GM23248 (cell line): Measurements from ENCODE around the gene SCMH1. TPM values are rescaled to one million over a fixed set of nuclear protein-coding genes. Genes with fewer than 3 reads are reported as not detected.

Experiments
- DNase-seq: peaks from one replicate; pipeline ENCODE4 v3.0.0-alpha.2; 2015
- H2AFZ ChIP-seq: fragments of 200-600 bp; sonication (generic); 2 replicates; pipeline ENCODE4 v1.6.1; 2016; ENCODE audit warnings: antibody characterized with exemption
- H3F3A ChIP-seq: fragments of 200-600 bp; sonication (generic); 2 replicates; pipeline ENCODE4 v1.6.1; 2016; ENCODE audit warnings: mild to moderate bottlenecking, antibody characterized with exemption, mixed run types; ENCODE audit not compliant: insufficient read depth
- H3K27ac ChIP-seq: fragments of 200-600 bp; sonication (generic); 2 replicates; pipeline ENCODE4 v1.5.1; 2016; ENCODE audit warnings: mild to moderate bottlenecking
- H3K27me3 ChIP-seq: fragments of 200-600 bp; sonication (generic); replicated peaks from 2 replicates; pipeline ENCODE4 v1.6.1; 2016; ENCODE audit warnings: mild to moderate bottlenecking; ENCODE audit not compliant: insufficient read depth
- H3K36me3 ChIP-seq: fragments of 200-600 bp; sonication (generic); 2 replicates; pipeline ENCODE4 v1.6.1; 2016; ENCODE audit warnings: low read depth, mild to moderate bottlenecking
- H3K4me1 ChIP-seq: fragments of 200-600 bp; sonication (generic); 2 replicates; pipeline ENCODE4 v1.6.1; 2016; ENCODE audit warnings: mild to moderate bottlenecking; ENCODE audit not compliant: insufficient read depth
- H3K4me2 ChIP-seq: fragments of 200-600 bp; sonication (generic); one replicate; pipeline ENCODE4 v1.6.1; 2016; ENCODE audit warnings: mild to moderate bottlenecking; ENCODE audit not compliant: unreplicated experiment
- H3K4me3 ChIP-seq: fragments of 200-600 bp; sonication (generic); 2 replicates; pipeline ENCODE4 v1.5.1; 2016; ENCODE audit warnings: mild to moderate bottlenecking
- H3K79me2 ChIP-seq: fragments of 200-600 bp; sonication (generic); 2 replicates; pipeline ENCODE4 v1.6.1; 2016; ENCODE audit warnings: mild to moderate bottlenecking; ENCODE audit not compliant: insufficient read depth
- H3K9ac ChIP-seq: fragments of 200-600 bp; sonication (generic); 2 replicates; pipeline ENCODE4 v1.6.1; 2016; ENCODE audit warnings: mild to moderate bottlenecking
- H3K9me2 ChIP-seq: fragments of 200-600 bp; sonication (generic); 2 replicates; pipeline ENCODE4 v1.6.1; 2016; ENCODE audit warnings: mixed run types, mild to moderate bottlenecking, moderate library complexity; ENCODE audit not compliant: insufficient read depth
- H3K9me3 ChIP-seq: fragments of 200-600 bp; sonication (generic); one replicate; pipeline ENCODE4 v1.6.1; 2017; ENCODE audit warnings: low read depth
- H4K20me1 ChIP-seq: fragments of 200-600 bp; sonication (generic); 2 replicates; pipeline ENCODE4 v1.6.0; 2016; ENCODE audit not compliant: insufficient read depth
- EZH2 ChIP-seq: fragments of 200-600 bp; sonication (generic); IDR thresholded peaks from 2 replicates; pipeline ENCODE4 v1.6.1; 2018; ENCODE audit warnings: antibody characterized with exemption, mild to moderate bottlenecking; ENCODE audit not compliant: insufficient read depth, poor library complexity, severe bottlenecking
- EZH2phosphoT487 ChIP-seq: fragments of 200-600 bp; sonication (generic); IDR thresholded peaks from 2 replicates; pipeline ENCODE4 v1.6.1; 2018; ENCODE audit warnings: antibody characterized with exemption, moderate library complexity, mild to moderate bottlenecking, low read depth; ENCODE audit not compliant: insufficient read depth
- WGBS, 2 experiments: methylation state at CpG; one replicate each; pipeline ENCODE4 v1.1.6; 2015 to 2017; ENCODE audit warnings: low lambda C conversion rate in 2 of 2, low coverage in 1 of 2; ENCODE audit errors: missing lambda C conversion rate in 2 of 2; 5-methylcytosine and 5-hydroxymethylcytosine counted together
- in situ Hi-C: fragments of 300-500 bp; cut with MboI; formaldehyde crosslinking; loops from 2 replicates; pipeline ENCODE4 v1.15.0; 2020
- polyA plus RNA-seq: library from polyadenylated mRNA; unstranded; fragments of >200 nt; fragmentation: Nextera tagmentation; extraction: Ambion mirVana; gene quantifications from 2 replicates; pipeline ENCODE4 v1.2.1, GENCODE V29; 2016
- total RNA-seq: library from RNA; depleted of rRNA; stranded (reverse); fragments of >200 nt; shearing (Covaris generic); gene quantifications from 2 replicates; pipeline ENCODE4 v1.2.3, GENCODE V29; 2014

SCMH1 gene
- total and polyA plus RNA-seq, 2 experiments from 2014 or later: 10.8 to 16.6 TPM

- Histone ChIP-seq H3F3A (peaks cover 21% of the 10 kb centered on the region), H3K9ac (0 out of 2 replicates have a peak overlapping the region, but pooled peaks have one; percentile 25), H4K20me1 (no peaks in the 10 kb centered on the region), H3K4me1 (peaks cover 10% of the 10 kb centered on the region), H3K9me2 (no peaks in the 10 kb centered on the region), H3K9me3 (no peaks in the 10 kb centered on the region), H3K4me2 (no peak overlapping the region), H3K36me3 (peaks cover 46% of the 10 kb centered on the region), H2AFZ (no peak overlapping the region), H3K27me3 (no peaks in the 10 kb centered on the region), H3K27ac (peak overlapping the region; percentile 70), H3K4me3 (no peak overlapping the region), H3K79me2 (no peaks in the 10 kb centered on the region)
- in situ Hi-C loops: no loop called here
- TF ChIP-seq EZH2phosphoT487: no peak
- TF ChIP-seq EZH2: no peak
- 76 to 77% methylated on average over 19 of the region's 19 CpGs for WGBS, 2 experiments
- DNase-seq: peak; percentile 66
Measured at GRCh38 chr1:41006942-41007865, 234.9 kb downstream of the SCMH1 start.

- TF ChIP-seq EZH2 (no peak), EZH2phosphoT487 (no peak)
- Histone ChIP-seq H3K36me3 (peaks cover 44% of the 10 kb centered on the region), H3K27me3 (no peaks in the 10 kb centered on the region), H2AFZ (no peak overlapping the region), H3K4me3 (no peak overlapping the region), H3K4me2 (no peak overlapping the region), H4K20me1 (no peaks in the 10 kb centered on the region), H3F3A (peaks cover 32% of the 10 kb centered on the region), H3K79me2 (no peaks in the 10 kb centered on the region), H3K4me1 (peaks cover 10% of the 10 kb centered on the region), H3K9me2 (no peaks in the 10 kb centered on the region), H3K9me3 (no peaks in the 10 kb centered on the region), H3K27ac (no peak overlapping the region), H3K9ac (no peak overlapping the region)
- DNase-seq: no peak
- in situ Hi-C loops: no loop called here
- WGBS, 2 experiments: 80% methylated on average over 5 of the region's 5 CpGs
Measured at GRCh38 chr1:41005876-41006275, 236.2 kb downstream of the SCMH1 start.

GRCh38 chr1:41003640-41004220 lies 238.4 kb downstream of the SCMH1 start:
- Histone ChIP-seq H2AFZ (no peak overlapping the region), H3K9me3 (no peaks in the 10 kb centered on the region), H3K9me2 (no peaks in the 10 kb centered on the region), H3K4me1 (peaks cover 10% of the 10 kb centered on the region), H3K27me3 (no peaks in the 10 kb centered on the region), H3K36me3 (peaks cover 38% of the 10 kb centered on the region), H3K79me2 (0 out of 2 replicates have a peak, but pooled peaks cover 3% of the 10 kb centered on the region), H3K27ac (peak overlapping the region; percentile 80), H3K9ac (peak overlapping the region; percentile 41), H3K4me3 (no peak overlapping the region), H3F3A (peaks cover 32% of the 10 kb centered on the region), H4K20me1 (no peaks in the 10 kb centered on the region), H3K4me2 (peak overlapping the region; percentile 40)
- in situ Hi-C loops: no loop called here
- whole genome bisulfite sequencing, 2 experiments: 10 to 11% methylated on average over 11 of the region's 11 CpGs
- DNase-seq: peak; percentile 99
- TF ChIP-seq EZH2phosphoT487 (no peak), EZH2 (no peak)

GRCh38 chr1:41003127-41003639 lies 238.9 kb downstream of the SCMH1 start:
- no peak for DNase-seq
- H4K20me1 ChIP-seq: no peaks in the 10 kb centered on the region
- WGBS, 2 experiments: 72 to 75% methylated on average over 9 of the region's 9 CpGs
- no peaks in the 10 kb centered on the region for H3K9me3 ChIP-seq
- H3K27ac ChIP-seq: peak overlapping the region; percentile 80
- H3K27me3 ChIP-seq: no peaks in the 10 kb centered on the region
- in situ Hi-C loops: no loop called here
- peaks cover 32% of the 10 kb centered on the region for H3F3A ChIP-seq
- no peak overlapping the region for H3K4me3 ChIP-seq
- H3K4me2 ChIP-seq: peak overlapping the region; percentile 40
- H3K4me1 ChIP-seq: peaks cover 10% of the 10 kb centered on the region
- TF ChIP-seq EZH2: no peak
- no peak for TF ChIP-seq EZH2phosphoT487
- H3K9ac ChIP-seq: peak overlapping the region; percentile 41
- H3K36me3 ChIP-seq: peaks cover 35% of the 10 kb centered on the region
- no peaks in the 10 kb centered on the region for H3K9me2 ChIP-seq
- 0 out of 2 replicates have a peak, but pooled peaks cover 5% of the 10 kb centered on the region for H3K79me2 ChIP-seq
- no peak overlapping the region for H2AFZ ChIP-seq
